Transverse colon (tissue), 4 donors: ENCODE measurements around the gene AP1G2. TPM values are rescaled to one million over a fixed set of nuclear protein-coding genes. Genes with fewer than 3 reads are reported as not detected.

Experiments
- DNase-seq: peaks from one replicate; pipeline ENCODE4 v3.0.0-alpha.2; 2019
- H3K27ac ChIP-seq, 4 donors: fragments of 200-600 bp; sonication (generic); 2 replicates each; pipeline ENCODE4 v1.5.1; 2016 to 2018; ENCODE audit warnings: inconsistent platforms in 4 of 4
- H3K27me3 ChIP-seq: fragments of 200-600 bp; sonication (generic); 2 replicates; pipeline ENCODE4 v1.5.1; 2017; ENCODE audit warnings: inconsistent platforms
- H3K36me3 ChIP-seq, 4 donors: fragments of 200-600 bp; sonication (generic); 2 replicates each; pipeline ENCODE4 v1.5.1; 2017 to 2019; ENCODE audit warnings: inconsistent platforms in 4 of 4
- H3K4me1 ChIP-seq, 4 donors: fragments of 200-600 bp; sonication (generic); 2 replicates each; pipeline ENCODE4 v1.5.1; 2017 to 2020; ENCODE audit warnings: inconsistent platforms in 4 of 4
- H3K4me3 ChIP-seq, 4 donors: fragments of 200-600 bp; sonication (generic); 1 replicate in 1 of 4; 2 replicates in 3 of 4; pipeline versions ENCODE4 v1.5.1 to v1.6.1; 2017 to 2019; ENCODE audit warnings: inconsistent platforms in 4 of 4
- H3K9me3 ChIP-seq, 2 donors: fragments of 200-600 bp; sonication (generic); 2 replicates each; pipeline ENCODE4 v1.5.1; 2017 to 2019; ENCODE audit warnings: inconsistent platforms in 2 of 2
- EP300 ChIP-seq: sonication (generic); formaldehyde crosslinking; IDR thresholded peaks from one replicate; pipeline ENCODE4 v1.6.1; 2017; ENCODE audit warnings: antibody characterized with exemption, low read depth
- POLR2A ChIP-seq: fragments of 450-650 bp; IDR thresholded peaks from one replicate; pipeline ENCODE4 v1.6.1; 2016; ENCODE audit warnings: antibody characterized with exemption, mild to moderate bottlenecking, moderate library complexity
- POLR2AphosphoS5 ChIP-seq, 3 donors: sonication (generic); formaldehyde crosslinking; IDR thresholded peaks; one replicate each; pipeline ENCODE4 v1.6.1; 2016; ENCODE audit warnings: antibody characterized with exemption in 3 of 3
- WGBS, 2 donors: methylation state at CpG; one replicate each; pipeline ENCODE4 v1.1.5; 2018; ENCODE audit warnings: low coverage in 1 of 2; 5-methylcytosine and 5-hydroxymethylcytosine counted together
- in situ Hi-C, 4 donors: fragments of 200-750 bp; cut with MboI; loops; one replicate each; pipeline versions ENCODE4 v1.15.0 to v1.15.1; 2017; ENCODE audit warnings: low sequenced_read_pairs in 3 of 4, low pct_ligation_motif_present in 1 of 4, low pct_unique_long_range_greater_than_20kb in 1 of 4
- intact Hi-C: fragments of 100-400 bp; cut with DNase I; formaldehyde crosslinking; loops from one replicate; pipeline ENCODE4 v1.15.1; 2023; ENCODE audit warnings: low total_unique reads
- total RNA-seq, 4 donors: library from RNA; depleted of rRNA; stranded (reverse); fragments of >200 nt; gene quantifications; one replicate each; pipeline ENCODE4 v1.1.0, GENCODE V29; 2016
- TF ChIP-seq, protein P1 (sequence below), 5 experiments: fragments of 200-600 bp in 3 of 5; fragments of 450-650 bp in 2 of 5; sonication (generic) in 3 of 5; IDR thresholded peaks; 1 replicate in 2 of 5; 2 replicates in 3 of 5; pipeline ENCODE4 v1.5.1; 2016 to 2017; ENCODE audit warnings: antibody characterized with exemption in 5 of 5, inconsistent platforms in 3 of 5, mild to moderate bottlenecking in 2 of 5, moderate library complexity in 1 of 5

The AP1G2 gene
- total RNA-seq, 4 donors from 2014 or later = 163 to 508 (median 237) TPM

DNA sequence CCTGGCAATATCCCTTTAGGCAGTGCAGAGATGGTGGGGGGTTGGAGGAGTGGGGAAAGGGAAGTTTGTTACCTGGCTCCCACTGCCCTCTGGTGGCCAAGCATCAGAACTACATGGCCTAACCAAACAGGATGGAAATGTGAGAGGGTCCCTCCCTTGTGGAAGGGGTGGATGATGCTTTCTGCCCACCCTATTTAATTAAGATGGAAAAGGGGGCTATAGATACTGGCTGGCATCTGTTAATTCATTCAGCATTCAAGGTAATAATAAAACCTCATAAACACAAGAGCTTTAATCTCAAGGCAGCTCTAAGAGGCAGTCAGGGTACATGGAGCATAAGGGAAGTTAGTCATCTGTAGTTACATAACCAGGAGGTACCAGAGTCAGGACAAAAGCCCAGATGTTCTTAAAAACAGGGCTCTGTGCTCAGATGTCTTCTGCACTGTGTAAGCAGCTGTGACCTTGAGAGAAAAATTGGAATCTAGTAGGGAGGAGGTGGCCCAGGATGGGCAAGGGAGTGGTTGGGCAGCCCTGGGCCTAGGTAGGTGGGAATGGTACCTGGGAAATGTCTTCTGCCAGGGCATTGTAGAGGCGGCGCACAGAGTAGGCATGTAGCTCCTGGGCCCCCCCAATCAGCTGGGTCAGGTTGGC lies 4.6 kb downstream of the AP1G2 start:
- 93% methylated on average over 2 of the region's 2 CpGs; no CpG with 5 or more reads in 1 of the 2 donors for WGBS, 2 donors
- TF ChIP-seq, protein P1, sequence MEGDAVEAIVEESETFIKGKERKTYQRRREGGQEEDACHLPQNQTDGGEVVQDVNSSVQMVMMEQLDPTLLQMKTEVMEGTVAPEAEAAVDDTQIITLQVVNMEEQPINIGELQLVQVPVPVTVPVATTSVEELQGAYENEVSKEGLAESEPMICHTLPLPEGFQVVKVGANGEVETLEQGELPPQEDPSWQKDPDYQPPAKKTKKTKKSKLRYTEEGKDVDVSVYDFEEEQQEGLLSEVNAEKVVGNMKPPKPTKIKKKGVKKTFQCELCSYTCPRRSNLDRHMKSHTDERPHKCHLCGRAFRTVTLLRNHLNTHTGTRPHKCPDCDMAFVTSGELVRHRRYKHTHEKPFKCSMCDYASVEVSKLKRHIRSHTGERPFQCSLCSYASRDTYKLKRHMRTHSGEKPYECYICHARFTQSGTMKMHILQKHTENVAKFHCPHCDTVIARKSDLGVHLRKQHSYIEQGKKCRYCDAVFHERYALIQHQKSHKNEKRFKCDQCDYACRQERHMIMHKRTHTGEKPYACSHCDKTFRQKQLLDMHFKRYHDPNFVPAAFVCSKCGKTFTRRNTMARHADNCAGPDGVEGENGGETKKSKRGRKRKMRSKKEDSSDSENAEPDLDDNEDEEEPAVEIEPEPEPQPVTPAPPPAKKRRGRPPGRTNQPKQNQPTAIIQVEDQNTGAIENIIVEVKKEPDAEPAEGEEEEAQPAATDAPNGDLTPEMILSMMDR (IDR thresholded peaks at IDR 0.05) = peak; percentile 87 to 97 (median 93)
- TF ChIP-seq POLR2A = no peak
- Histone ChIP-seq H3K27ac (no peak overlapping the region), H3K27me3 (no peaks in the 10 kb centered on the region), H3K4me1 (peaks cover 4 to 15% (median 9%) of the 10 kb centered on the region in 4 donors), H3K4me3 (no peak overlapping the region), H3K36me3 (peaks cover 0 to 11% (median 0%) of the 10 kb centered on the region in 4 donors), H3K9me3 (no peaks in the 10 kb centered on the region)
- DNase-seq = peak; percentile 41
- intact Hi-C loops = loop anchor here (2.0 kb wide), 1 partner anchor 84 kb away; no protein-coding TSS in a partner anchor
- in situ Hi-C loops = loop anchor here in 3 of 4 donors (5.0 to 25.0 kb wide), 3 partner anchors 78 to 226 kb away; no protein-coding TSS in a partner anchor

DNA sequence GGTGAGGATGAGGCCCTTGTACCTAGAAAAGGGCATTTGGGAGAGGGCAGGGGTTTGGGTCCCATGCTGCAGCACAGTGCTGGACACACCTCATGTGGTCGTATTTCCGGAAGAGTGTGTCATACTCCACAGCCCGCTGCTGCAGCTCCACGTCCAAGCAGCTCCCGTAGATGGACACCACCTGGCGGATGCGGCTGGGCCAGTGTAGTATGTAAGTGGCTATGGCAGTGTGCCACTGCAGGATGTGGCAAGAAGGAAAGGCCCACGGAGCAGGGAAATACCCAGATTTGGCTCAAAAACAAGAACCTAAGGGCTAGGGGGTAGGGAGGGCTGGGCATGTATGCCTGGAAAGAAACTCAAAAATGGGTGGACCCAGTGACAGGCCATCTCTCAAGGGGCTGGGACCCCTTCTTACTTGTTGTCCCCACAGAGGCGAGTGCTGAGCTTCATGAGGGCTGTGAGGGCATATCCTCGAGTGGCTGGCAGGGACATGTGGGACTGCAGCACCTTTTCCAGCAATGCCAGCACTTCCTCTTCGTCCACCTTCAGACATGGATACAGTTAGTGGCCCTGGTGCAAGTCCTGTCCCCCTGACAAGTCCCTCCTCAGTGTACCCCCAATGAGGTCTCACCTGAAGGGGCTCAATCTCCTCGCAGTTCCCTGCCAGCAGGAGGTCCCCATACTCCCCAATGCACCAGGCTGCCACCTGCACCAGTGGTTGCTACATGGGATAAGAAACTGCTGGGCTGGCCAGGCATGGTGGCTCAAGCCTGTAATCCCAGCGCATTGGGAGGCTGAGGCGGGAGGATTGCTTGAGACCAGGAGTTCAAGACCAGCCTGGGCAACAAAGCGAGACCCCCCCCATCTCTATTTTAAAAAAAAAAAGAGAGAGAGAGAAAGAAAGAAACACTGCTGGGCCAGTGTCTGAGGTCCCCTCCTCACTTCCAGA lies 5.4 kb downstream of the AP1G2 start:
- no peak for TF ChIP-seq POLR2AphosphoS5 (IDR thresholded peaks at IDR 0.05)
- TF ChIP-seq POLR2A = no peak
- TF ChIP-seq, protein P1 (IDR thresholded peaks at IDR 0.05) = no peak
- no peak for TF ChIP-seq EP300
- in situ Hi-C loops = loop anchor here in 3 of 4 donors (5.0 to 25.0 kb wide), 3 partner anchors 77 to 225 kb away; no protein-coding TSS in a partner anchor
- no peak for DNase-seq
- intact Hi-C loops = loop anchor here (2.0 kb wide), 1 partner anchor 83 kb away; no protein-coding TSS in a partner anchor
- H3K36me3 ChIP-seq = peaks cover 0 to 11% (median 0%) of the 10 kb centered on the region in 4 donors
- 66% methylated on average over 15 of the region's 15 CpGs; no CpG with 5 or more reads in 1 of the 2 donors for WGBS, 2 donors
- H3K27ac ChIP-seq = no peak overlapping the region
- no peaks in the 10 kb centered on the region for H3K27me3 ChIP-seq
- H3K9me3 ChIP-seq = no peaks in the 10 kb centered on the region
- peaks cover 5 to 20% (median 10%) of the 10 kb centered on the region in 4 donors for H3K4me1 ChIP-seq
- H3K4me3 ChIP-seq = no peak overlapping the region

DNA sequence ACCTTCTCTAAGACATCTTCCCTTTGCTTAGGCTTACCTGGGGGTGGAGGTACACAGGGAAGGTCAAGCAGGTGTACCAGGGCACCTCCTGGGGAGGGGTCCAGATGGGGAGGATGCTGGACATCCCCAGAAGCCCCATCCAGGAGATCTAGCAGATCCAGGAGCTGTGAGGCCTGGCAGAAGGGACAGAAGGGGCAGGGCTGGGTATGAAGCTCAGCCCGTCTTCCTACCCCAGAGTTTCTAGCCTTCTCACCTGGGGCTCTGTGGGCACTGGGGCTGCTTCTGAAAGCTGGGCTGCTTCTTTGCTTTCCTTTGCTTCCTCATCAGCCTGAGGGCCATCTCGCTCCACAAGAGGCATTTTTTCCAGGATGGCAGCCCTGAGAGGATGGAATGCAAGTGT lies 6.3 kb downstream of the AP1G2 start:
- no peak overlapping the region for H3K27ac ChIP-seq
- DNase-seq = no peak
- no peaks in the 10 kb centered on the region for H3K9me3 ChIP-seq
- no peaks in the 10 kb centered on the region for H3K27me3 ChIP-seq
- H3K36me3 ChIP-seq = peaks cover 0 to 11% (median 0%) of the 10 kb centered on the region in 4 donors
- TF ChIP-seq, protein P1 (IDR thresholded peaks at IDR 0.05) = no peak
- TF ChIP-seq POLR2AphosphoS5 (IDR thresholded peaks at IDR 0.05) (no peak), EP300 (no peak), POLR2A (no peak)
- intact Hi-C loops = no loop called here
- peaks cover 10 to 20% (median 12%) of the 10 kb centered on the region in 4 donors for H3K4me1 ChIP-seq
- in situ Hi-C loops = loop anchor here in 3 of 4 donors (5.0 to 25.0 kb wide), 3 partner anchors 76 to 224 kb away; no protein-coding TSS in a partner anchor
- 80 to 91% methylated on average over 2 of the region's 2 CpGs for WGBS, 2 donors
- H3K4me3 ChIP-seq = no peak overlapping the region
